GM21619 (cell line): Measurements from ENCODE around the gene GLRX.

Source experiments
- ATAC-seq: cut with Tn5 transposase; IDR thresholded peaks from one replicate; pipeline ENCODE4 v1.9.1; 2021; ENCODE audit not compliant: unreplicated experiment

The GLRX gene

DNA sequence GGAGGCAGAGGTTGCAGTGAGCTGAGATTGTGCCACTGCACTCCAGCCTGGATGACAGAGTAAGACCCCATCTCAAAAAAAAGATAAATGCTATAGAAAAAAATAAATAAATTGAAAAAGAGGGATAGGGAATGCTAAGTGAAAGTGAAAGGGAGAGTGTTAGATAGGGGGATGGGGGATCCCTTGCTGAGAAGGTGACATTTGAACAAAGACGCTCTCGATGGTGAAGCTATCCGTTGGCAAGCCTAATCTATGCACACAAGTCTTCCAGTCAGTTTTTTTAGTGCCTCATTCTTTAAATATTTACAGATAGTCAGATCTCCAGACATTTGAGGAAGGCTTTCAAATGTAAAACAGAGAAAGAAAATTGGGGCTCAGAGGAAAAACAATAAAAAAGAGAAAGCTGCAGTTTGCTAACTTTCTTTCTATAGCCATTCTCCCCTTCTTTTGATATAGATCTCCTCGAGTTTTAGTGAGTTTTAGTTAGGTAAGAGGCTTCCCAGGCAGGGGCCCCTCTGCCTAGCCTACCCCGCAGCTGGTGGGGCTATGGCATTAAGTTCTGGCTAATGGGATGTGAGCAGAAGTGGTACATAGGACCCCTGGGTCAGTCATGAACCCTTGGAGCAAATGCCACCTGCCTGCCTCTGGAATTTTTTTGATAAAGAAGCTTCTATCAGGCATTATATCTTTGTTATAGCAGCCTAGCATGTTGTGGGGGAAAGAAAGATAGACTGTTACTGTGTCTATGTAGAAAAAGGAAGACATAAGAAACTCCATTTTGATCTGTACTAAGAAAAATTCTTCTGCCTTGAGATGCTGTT is 12.0 kb downstream of the GLRX start:
- ATAC-seq: no peak

GRCh38 chr5:95809414-95809960 is 13.0 kb downstream of the GLRX start:
- ATAC-seq: no peak

GRCh38 chr5:95808686-95809413 is 13.7 kb downstream of the GLRX start:
- ATAC-seq: peak; percentile 98

DNA sequence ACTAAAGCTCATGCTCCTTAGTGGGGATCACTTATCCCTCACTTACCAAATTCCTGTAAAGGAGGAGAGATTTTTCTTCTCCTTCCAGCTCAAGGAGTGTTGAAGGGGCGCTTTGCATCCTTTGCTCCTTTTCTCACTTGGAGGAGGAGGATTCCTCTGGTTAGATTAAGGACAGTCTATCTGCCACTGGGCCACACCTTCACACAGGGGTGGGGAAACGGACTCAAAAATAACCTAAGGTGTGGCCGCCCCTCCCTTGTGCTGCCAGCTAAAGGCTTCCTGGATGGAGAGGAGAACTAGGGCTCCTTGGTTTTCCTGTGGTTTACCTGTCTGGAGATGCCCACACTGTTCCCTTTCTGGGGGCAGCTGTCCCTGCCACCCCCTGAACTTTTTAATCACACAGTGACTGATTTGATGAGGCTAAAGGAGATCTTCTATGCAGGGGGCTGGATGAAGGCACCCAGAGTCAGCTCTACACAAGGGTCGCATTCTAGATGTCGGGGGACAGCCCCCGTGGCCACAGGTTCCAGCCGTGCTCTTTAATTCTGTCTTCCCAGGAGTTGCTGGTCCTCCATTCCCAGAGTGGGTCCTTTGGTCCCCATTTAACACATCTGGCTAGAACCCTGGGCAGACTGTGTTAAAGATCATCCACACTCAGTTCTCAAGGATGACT is 14.4 kb downstream of the GLRX start:
- ATAC-seq: no peak

- no peak for ATAC-seq
These were observed 15.8 kb downstream of the GLRX start for GRCh38 chr5:95806687-95807086.

- no peak for ATAC-seq
These were observed 17.6 kb downstream of the GLRX start for GRCh38 chr5:95804736-95805539.

- no peak for ATAC-seq
These were observed 19.0 kb downstream of the GLRX start for GRCh38 chr5:95803271-95804148.

DNA sequence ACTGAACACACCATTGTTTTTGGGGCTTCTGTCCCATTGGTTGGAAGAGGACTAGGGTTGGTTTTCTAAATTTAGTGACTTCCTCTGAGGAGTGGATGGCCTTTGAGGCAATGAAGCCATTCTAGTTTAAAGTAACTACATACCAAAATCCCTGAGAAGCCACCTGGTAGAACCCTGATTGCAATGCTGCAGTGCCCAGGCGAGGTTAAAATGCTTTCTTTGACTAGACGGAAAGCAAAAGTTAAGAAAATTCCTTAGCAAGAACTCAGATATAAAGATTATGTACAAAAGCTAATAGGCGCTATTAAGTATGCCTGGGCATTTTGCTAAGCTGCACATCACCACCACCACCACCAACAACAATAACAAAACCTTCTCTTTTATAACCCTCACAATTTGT is 20.6 kb downstream of the GLRX start:
- ATAC-seq: no peak

- no peak for ATAC-seq
These were observed 21.0 kb downstream of the GLRX start for GRCh38 chr5:95801532-95801931.

DNA sequence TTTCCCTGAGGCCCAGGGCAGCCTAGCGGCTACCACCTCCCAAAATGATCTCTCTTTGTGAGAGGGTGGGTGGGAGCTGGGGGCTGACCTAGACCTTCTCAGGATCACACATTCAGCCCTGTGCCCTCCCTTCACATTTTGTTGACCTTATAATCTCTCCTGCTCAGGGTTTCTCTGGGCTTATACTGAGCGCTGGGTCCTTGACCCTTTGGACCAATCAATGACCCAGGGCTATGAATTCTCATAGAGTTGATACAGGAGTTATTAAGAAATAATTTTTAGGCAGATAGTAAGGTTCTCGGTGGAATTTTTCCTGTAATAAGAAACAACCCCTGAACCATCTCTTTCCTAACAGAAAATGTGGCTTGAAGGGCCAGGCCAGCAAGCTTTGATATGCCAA is 22.0 kb downstream of the GLRX start:
- no peak for ATAC-seq

DNA sequence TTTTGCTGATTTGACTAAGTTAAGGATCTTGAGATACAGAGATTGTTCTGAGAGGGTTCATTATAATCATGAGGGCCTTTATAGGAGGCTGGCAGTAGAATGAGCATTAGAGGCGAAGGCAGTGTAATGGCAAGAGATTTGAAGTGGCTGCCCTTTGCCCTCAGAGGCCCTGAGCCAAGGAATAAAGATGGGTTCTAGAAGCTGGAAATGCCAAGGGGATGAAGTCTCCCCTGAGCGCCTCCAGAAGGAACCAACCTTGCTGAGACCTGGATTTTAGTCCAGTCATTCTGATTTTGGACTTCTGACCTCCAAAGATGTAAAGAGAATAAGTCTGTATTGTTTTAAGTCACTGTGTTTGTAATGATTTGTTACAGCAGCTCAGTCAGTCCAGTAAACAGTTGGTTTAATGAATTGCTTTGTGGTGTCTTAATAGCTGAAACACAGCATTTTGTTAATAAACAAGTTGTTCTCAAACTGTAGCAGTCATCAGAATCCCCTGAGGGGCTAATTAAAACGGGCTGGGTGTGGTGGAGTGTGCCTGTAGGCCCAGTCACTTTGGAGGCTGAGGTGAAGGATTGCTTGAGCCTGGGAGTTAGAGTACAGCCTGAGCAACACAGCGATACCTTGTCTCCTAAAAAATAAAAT is 23.2 kb downstream of the GLRX start:
- no peak for ATAC-seq

- no peak for ATAC-seq
These were observed 24.0 kb downstream of the GLRX start for GRCh38 chr5:95798545-95798944.

DNA sequence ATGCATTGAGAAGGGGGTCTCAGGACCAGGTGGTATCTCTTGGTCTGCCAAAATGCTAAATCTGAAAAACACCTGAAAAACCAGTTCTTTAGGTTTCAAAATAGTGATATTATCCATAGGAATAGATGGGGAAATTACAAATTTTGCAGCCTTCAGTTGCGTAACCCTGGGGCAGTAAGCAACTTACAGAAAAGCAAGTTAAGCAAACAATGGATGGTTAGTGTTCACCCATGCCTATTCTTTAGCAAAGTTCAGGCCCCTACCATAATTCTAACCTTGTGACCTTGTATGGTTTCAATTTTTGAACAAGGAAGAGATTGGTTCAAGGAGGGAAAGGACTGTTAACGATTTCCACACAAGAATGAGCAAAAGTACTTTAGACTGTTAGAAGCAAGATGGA is 24.5 kb downstream of the GLRX start:
- ATAC-seq: no peak

DNA sequence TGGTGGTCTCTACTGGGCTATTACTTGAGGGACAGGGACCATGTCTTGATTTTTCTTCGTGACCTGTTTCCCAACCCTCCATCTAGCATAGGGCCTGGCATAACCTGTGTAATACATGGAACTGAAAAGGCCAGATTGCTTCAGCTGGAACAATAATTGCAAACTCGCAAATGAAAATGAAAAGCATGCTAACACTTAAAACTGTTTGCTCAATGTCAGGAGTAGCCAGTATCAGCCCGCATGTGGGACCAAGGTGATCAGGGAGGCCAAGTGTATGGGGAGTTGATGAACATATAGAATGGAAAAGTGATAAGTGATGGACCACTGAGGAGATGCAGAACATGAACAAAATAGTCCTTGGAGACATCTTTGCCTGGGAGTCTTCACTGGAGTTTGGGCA is 25.2 kb downstream of the GLRX start:
- no peak for ATAC-seq

DNA sequence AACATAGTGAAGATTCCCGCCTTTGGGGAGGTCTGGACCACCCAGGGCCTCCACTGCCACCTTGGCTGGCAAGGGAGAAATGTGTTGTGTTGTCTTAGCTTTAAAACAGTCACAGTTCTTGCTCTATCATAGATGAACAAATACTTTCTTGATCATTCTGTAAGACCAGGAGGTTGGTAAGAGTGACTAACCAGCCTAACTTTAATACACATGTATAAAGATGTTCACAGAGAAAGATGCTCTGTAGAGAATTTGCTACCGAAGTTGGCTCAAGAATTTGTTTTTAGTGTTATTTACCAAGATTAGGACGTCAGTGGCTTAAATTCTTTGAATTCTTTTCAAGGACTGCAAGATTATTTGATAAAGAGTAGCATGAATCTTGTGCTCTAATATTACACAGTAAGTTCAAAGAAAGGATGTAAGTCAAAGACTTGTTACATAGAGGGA is 28.4 kb downstream of the GLRX start:
- no peak for ATAC-seq

DNA sequence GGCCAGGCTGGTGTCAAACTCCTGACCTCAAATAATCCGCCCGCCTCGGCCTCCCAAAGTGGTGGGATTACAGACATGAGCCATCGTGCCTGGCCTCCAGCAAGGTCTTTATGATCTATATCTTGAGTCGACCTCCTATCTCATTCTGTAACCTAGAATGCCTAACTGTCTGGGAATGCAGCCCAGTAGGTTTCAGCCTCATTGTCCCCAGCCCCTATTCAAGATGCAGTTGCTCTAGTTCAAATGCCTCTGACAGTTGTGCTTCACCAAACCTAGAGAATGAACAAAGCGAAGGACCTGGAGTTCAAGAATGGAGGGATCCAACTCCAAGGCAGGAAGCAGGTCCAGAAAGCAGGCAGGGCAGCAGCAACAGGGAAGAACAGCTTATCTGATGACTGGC is 30.8 kb downstream of the GLRX start:
- no peak for ATAC-seq

DNA sequence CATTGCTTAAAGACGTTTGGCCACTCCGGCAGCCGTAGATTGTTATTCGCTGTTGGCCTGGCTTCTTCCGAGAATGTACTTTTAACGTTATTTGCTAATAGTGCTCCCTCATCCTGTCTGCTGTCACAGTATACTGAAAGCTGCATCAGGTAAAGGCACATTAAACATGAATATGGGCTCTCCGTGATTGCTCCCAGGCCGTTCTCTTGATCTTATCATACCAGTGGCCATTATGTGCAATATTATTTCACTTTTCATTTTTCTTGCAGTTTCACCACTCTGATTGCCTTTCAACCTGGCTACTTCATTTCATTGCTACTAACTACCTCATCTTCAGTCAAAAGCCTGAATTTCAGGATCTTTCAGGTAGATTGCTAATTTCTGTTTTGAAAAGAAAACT is 34.0 kb downstream of the GLRX start:
- ATAC-seq: no peak

GRCh38 chr5:95786821-95787418 is 35.6 kb downstream of the GLRX start:
- no peak for ATAC-seq
